HG03025 (cell line): ENCODE data around the gene DUSP1.
"Not testable (repeated sequence)": the region's sequence is repeated elsewhere in the genome, so short reads cannot be mapped to it uniquely, and the experiment has no call there.

Source experiments
- ATAC-seq: cut with Tn5 transposase; IDR thresholded peaks from one replicate; pipeline ENCODE4 v1.9.1; 2021; ENCODE audit warnings: mild to moderate bottlenecking, moderate library complexity; ENCODE audit not compliant: unreplicated experiment, low FRiP score

The DUSP1 gene, protein sequence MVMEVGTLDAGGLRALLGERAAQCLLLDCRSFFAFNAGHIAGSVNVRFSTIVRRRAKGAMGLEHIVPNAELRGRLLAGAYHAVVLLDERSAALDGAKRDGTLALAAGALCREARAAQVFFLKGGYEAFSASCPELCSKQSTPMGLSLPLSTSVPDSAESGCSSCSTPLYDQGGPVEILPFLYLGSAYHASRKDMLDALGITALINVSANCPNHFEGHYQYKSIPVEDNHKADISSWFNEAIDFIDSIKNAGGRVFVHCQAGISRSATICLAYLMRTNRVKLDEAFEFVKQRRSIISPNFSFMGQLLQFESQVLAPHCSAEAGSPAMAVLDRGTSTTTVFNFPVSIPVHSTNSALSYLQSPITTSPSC

DNA sequence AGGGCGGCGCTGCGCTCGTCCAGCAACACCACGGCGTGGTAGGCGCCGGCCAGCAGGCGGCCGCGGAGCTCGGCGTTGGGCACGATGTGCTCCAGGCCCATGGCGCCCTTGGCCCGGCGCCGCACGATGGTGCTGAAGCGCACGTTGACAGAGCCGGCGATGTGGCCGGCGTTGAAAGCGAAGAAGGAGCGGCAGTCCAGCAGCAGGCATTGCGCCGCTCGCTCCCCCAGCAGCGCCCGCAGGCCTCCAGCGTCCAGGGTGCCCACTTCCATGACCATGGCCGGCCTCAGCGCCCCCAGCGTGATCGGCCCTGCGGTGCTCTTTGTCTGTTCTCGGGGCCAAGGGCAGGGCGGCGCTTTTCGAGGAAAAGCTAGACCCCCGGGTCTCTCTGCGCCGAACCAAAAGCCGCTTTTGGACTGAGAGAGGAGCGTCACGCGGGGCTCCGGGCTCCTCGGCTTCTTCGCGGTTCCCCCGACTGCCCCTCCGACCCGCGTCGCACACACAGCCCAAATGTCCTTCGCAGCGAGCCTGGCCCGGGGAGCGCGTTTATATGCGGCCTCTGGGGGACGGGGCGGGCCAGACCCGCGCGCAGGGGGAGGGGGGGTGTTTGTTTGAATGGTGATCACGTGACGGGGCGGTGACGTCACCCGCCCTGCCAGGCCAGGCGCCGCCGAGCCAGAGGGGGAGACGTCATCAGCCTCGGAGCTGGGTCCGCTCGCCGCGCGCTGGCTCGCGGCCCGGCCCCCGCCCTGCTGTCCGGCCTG is at the start of gene DUSP1:
DUSP1 (minus strand) TSS at position 521 of the 764 bp plus-strand sequence; CDS start at position 278, 243 bp downstream.
- ATAC-seq, result peak; percentile 54

DNA sequence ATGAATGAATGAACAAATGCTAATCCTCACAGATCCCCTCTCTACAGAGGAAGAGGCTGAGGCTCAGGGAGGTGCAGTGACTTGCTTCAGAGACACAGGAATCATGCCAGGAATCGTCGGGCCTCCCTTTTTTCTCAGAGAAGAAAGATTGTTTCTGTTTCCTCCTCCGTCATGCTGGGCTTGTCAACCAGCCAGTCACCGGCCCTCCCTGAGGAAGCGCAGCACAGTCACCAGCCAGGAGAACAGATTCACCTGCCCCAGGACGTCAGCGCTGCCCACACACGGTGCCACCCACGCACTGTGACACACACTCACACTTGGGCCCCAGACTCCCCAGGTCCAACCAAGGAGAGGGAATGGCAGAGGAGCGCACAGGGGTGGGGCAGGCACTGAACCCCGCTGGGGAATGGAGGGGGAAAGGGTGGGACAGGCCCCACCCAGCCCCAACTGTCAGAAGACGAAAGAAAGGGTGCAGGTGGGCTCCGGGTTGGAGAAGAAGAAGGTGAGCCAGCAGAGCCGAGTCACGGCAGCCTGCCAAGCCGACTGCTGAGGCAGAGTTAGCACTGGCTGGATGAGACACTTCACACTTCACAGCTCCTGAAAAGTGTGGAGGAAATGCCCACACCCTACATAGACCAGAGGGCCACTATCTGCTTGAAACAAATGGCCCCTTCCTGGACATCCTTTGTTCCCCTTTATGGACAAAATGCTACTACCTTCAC is 49.2 kb upstream of the DUSP1 start:
- ATAC-seq, result no peak

DNA sequence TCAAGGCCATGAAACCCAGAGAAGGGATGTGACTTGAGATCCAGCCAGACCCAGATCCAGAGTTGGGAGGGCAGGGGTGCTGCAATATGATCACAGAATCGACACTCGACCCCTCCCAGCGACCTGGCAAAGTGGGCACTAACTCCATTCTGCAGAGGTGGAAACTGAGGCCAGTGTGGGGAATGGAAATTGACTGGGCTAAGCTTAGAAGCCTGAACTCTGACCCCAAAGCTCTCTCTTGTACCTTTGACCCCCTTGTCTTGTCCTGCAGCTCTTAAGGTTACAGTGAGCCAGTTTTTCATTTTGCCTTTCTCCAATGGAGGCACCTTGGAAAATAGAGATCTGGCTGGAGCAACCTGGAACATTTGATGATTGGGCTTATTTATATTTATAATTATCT is 48.6 kb upstream of the DUSP1 start:
- ATAC-seq, result no peak

DNA sequence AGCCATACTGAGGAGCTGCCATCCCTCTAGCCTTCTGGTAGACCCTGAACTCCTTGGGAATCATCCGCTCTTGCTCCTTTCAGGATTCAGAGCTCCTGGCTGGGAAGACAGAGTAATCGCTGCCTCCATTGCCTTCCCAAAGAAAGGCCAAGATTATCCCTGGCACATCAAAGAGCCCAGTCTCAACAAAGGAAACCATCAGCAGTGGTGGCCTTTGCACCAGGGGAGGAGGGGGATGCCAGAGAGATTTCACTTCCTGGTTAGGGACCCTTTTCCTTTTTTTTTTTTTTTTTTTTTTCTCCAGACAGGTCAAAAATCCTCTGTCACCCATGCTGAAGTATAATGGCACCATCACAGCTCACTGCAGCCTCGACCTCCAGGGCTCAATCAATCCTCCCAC is 47.1 kb upstream of the DUSP1 start:
- no peak for ATAC-seq

DNA sequence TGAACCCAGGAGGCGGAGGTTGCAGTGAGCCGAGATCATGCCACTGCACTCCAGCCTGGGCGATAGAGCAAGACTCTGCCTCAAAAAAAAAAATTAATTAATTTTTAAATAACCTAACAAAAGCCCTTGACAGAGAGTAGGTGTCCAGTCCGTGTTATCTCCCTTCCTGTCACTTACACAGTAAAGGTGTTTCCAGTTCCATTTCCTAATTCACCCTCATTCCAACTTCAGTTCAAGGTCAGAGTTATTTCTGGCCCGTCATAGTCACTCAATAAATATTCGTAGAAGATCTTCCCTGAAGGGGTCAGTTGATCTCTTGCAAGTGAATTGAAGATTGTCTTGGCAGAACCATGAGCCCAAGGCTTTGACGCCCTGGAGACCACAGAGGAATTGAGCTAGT is 46.7 kb upstream of the DUSP1 start:
- ATAC-seq, result no peak

DNA sequence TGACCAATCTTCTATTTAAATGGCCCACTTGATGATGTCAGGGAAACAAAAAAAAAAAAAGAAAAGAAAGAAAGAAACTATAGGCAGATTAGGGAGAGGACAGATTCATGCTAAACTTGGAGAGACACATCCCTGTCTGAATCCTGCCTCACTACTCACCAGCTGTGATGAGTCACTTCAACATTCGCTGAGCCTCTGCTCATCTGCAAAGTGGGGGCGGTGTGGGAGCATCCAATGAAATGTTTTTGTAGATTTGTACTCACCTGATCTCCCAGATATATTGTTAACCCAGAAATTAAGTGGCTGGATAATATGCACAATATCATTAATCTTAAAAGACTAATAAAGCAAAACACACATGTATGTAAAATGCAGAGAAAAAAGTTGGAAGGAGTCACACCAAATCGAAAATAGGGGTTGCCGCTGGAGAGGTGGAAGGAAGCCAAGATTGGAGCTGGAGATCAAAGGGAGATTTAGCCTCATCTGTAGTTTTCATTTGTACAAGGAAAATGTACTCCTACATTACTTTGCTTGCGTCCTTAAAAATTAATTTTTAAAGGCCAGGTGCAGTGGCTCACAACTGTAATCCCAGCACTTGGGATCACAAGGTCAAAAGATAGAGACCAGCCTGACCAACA is 46.0 kb upstream of the DUSP1 start:
- ATAC-seq, result no peak

DNA sequence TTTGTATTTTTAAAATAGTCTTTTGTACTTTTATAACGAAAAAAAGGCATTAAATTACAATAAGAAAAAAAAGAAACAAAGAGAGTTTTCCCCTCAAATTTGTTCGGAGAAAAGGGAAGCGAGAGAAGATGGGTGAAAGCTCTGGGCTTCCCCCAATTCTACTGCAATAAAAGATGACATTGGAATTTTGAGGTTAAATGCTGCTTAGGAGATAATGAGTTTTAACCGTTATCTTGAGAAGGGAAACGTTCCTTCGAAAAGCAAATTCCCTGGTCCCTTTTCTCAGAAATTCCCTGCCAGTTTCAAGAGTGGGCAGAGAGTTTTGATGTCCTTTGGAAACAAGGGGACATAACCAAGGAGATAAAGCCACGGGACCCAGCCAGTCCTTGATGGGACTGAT is 44.6 kb upstream of the DUSP1 start:
- no peak for ATAC-seq

DNA sequence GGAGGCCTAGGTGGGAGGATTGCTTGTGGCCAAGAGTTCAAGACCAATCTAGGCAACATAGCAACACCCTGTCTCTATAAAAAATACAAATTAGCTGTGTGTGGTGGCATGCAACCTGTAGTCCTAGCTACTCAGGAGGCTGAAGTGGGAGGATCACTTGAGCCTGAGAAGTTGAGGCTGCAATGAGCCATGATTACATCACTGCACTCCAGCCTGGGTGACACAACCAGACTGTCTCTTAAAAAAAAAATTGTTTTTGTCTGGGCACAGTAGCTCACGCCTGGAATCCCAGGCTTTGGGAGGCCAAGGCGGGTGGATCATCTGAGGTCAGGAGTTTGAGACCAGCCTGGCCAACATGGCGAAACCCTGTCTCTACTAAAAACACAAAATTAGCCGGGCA is 40.0 kb upstream of the DUSP1 start:
- ATAC-seq, result not testable (repeated sequence)

DNA sequence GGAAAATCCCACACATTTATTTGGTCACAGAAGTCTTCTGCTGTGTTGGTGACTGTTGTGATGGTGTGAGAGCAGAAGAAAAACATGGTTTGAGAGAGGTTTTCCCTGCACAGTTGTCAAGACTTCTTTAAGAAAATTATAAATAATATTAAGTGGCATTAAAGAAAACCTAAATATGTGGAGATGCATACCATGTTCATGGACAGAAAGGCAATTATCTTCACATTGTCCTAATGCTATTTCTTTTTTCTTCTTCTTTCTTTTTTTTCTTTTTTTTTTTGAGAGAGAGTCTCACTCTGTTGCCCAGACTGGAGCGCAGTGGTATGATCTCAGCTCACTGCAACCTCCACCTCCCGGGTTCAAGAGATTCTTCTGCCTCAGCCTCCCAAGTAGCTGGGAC is 38.8 kb upstream of the DUSP1 start:
- no peak for ATAC-seq

DNA sequence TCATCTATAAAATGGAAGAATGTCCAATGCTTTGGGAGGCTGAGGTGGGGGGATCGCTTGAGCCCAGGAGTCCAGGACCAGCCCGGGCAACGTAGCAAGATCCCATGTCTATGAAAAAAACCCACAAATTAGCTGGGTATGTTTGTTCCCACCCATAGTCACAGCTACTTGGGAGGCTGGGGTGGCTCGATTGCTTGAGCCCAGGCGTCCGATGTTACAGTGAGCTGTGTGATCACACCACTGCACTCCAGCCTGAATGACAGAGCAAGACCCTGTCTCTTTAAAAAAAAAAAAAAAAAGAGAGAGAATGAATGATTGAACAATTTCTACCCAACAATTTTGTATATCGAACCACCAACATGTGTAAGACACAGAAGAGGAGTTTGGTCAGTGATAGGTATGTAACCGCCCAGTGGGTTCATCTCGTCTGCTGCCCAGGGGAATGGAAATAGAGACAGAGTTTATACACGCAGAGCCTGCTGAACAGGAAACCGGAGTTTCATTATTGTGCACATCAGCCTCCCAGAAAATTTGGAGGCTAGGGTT is 36.8 kb upstream of the DUSP1 start:
- no peak for ATAC-seq

DNA sequence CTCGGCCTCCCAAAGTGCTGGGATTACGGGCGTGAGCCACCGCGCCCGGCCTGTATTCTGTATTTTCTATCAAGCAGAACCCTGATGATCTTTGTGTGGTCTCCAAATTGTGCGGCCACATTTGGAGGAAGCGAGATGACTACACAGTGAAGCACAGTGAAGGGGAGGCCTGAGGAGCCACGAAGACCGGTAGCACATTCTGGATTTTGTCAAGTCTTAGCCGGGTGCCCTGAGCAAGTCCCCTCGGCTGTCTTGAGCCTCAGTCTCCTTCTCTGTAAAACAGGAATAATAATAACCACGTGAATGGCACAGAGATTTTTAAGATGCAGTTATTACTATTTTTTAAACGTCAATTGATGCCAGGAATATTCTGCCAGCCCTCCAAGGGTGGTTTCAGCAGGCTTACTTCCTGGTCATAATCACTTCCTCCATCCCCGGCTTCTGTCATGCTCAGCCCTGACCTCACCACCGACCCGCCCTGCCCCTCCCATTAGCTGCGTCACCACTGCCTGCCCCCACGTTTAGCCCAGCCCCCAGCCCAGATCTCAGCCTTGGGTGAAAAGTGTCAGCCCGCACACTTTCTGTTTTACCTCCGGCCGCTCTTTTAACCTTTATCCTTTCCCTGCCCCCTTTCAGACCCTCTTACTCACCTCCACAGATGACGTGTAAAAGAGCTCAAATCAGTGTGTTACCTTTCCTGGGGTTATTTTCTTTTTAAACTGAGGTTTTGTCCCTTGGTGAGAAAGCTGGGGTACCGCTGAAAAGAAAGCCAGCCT is 36.1 kb upstream of the DUSP1 start:
- ATAC-seq, result peak; percentile 71

DNA sequence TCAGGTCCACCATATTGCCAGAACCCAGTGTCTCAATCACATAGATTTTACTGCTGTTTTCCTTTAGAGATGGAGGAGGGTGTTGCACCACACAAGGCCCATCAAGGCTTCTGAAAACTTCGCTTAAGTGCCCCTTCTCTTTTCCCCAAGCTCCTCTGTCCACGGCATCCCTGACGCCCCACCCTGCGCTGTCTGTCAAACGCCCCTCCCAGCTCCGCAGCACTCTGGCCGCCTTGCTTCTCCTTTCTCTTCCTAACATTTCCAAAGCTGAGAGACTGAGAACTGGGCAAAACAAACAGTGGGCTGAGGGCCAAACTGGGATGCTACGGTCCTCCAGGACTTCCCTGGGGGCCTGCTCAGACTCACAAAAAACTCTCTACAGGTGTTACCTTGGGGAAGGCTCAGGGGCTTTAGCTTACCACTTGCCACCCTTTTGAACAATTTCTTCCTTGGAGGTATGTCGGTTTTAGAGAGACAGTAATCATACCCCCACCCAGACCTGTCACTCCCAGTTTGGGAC is 34.8 kb upstream of the DUSP1 start:
- no peak for ATAC-seq

DNA sequence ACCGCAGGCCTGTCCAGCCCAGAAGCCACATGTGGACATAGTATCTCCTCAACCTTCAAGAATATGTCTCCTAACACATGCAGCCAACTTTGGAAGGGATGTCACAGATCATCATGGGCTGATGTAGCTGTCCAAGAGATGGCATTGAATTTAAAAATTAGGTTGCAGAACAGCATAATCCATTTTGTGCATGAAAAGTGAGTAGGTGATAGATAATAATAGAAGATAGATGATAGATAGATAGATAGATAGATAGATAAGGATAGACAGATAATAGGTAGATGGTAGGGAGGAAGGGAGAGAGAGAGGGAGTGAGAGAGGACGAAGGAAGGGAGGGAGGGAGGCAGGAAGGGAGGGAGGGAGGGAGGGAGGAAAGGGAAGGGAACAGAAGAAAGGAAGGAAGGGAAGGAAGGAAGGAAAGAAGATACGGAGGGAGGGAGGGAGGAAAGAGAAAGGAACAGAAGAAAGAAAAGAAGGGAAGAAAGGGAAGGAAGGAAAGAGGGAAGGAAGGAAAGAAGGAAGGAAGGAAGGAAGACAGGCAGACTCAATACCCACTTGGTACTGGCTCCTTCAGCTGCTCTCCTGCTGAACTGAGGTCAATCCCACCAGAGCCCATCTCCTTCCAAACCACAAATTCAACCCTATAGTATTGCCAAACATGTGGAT is 34.2 kb upstream of the DUSP1 start:
- ATAC-seq, result no peak

DNA sequence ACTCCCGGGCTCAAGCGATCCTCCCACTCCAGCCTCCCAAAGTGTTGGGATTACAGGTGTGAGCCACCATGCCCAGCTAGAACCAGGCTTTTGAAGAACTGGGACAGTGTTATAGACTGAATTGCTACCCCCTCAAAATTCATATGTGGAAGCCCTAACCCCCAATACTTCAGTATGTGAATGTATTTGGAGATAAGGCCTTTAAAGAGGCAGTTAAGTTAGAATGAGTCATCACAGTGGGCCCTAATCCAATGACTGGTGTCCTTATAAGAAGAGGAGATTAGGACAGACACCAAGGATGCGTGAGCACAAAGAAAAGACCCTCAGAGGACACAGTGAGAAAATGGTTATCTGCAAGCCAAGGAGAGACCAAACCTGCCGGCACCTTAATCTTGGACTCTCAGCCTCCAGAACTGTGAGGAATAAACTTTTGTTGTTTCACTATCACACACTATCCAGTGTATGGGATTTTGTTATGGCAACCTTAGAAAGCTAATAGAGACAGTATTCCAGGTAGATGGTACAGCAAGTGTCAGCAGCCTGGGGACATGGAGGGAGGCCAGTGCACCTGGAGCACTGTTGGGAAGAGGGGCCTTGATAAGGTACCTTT is 31.7 kb upstream of the DUSP1 start:
- no peak for ATAC-seq

DNA sequence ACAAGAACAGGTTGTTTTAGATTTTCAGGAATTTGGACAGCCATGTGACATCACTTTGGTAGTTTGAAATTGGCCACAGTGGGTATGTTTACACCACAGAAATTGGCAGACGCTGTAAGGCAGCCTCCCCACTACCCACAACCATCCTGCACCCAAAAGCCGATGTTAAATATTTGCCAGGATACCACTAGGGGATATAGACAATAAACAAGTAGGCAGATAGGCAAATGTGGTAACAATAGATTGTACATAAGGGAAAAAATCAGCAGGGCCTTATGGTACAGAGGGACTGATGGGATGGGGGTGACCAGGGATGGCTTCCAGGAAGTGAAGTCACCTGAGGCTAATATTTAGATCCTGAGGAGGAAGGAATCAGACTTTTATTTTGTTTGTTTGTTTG is 31.1 kb upstream of the DUSP1 start:
- ATAC-seq, result no peak

DNA sequence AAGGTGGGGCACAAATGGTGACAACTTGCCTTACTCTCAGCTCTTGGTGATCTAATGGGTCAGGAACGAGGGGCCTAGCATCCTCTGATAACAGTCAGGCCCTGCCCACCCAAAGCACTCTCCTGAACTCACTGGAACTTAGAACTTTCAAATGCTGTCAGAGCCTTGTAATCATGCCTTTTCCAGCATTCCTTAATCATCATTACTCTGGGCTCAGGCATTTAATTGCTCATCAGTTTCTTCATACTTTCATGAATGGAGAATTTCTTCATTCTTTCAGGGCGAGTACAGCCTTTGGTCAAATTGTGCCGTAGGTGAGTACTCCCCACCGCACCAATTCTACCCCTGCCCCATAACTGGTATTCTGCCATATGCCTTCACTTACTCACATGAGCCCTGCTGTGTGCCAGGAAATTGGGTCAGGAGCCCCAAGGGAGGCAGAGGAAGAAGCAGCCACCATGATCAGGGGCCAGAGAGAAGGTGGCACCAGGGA is 30.2 kb upstream of the DUSP1 start:
- no peak for ATAC-seq

DNA sequence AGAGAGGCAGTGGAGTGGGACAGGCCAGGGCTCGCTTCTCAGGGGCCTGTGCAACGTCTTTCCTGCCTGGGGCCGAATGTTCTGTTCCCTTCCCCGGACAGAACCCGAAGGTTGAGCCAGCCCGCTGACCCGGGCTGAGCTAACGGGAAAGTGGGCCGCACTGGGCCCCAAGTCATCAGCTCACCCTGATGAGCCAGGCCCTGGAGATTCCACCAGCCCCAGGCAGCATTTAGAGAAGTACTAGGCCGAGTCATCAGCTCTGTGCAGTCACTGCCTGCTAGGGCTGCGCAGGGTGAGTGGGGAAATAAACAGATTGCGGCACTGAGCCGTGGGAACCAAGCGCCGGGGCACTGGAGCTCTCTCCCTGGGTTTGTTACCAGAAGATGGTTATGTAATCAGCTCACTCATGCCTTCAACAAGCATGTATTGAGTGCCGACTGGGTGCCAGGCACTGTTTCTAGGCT is 29.1 kb upstream of the DUSP1 start:
- ATAC-seq, result no peak

DNA sequence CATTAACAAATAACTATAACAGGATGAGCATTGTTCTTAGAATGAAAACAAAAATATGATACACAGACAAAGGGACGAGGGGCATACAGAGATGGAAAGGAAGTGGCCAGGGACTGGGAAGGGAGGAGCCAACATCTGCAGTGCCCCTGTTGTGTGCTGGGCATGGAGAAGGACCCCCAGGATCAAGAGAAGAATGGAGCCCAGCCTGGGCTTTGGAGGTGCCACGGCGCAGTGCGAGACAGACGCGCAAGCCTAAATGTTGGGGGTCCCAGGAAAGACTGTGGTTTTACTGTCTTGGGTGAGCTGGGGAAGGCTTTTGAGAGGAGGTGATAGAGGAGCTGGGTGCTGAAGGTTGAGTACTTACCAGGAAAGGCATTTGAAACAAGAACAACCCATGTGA is 28.4 kb upstream of the DUSP1 start:
- no peak for ATAC-seq
